Stimulated activated CD4-positive, alpha-beta T cell treated with anti-CD3 and anti-CD28 coated beads, Interleukin-4, amount 100 ng/mL, for 48 hours (primary cell): ENCODE measurements around the gene CNEP1R1.

Source experiments
- DNase-seq, 2 donors: peaks; one replicate each; pipeline ENCODE4 v3.0.0-alpha.2; 2020; ENCODE audit warnings: low read depth in 2 of 2

The CNEP1R1 gene

GRCh38 chr16:50065241-50065623 lies 40.2 kb downstream of the CNEP1R1 start:
- no peak for DNase-seq

- peak; percentile 91 to 92 for DNase-seq
These were observed 40.8 kb downstream of the CNEP1R1 start, which contains the start of gene HEATR3 for GRCh38 chr16:50065624-50066481. TSS of gene HEATR3 (plus strand) at chr16:50065970. CDS start at chr16:50066132, 162 bp downstream.

- no peak for DNase-seq
These were observed 41.7 kb downstream of the CNEP1R1 start for GRCh38 chr16:50066482-50067289.

- DNase-seq = no peak
These were observed 42.3 kb downstream of the CNEP1R1 start for GRCh38 chr16:50067290-50067853.

GRCh38 chr16:50068550-50068949 lies 43.5 kb downstream of the CNEP1R1 start:
- DNase-seq = no peak

GRCh38 chr16:50069060-50069459 lies 44.0 kb downstream of the CNEP1R1 start:
- DNase-seq = no peak

GRCh38 chr16:50071075-50071671 lies 46.1 kb downstream of the CNEP1R1 start:
- DNase-seq = no peak

- DNase-seq = no peak
These were observed 47.7 kb downstream of the CNEP1R1 start for GRCh38 chr16:50072730-50073129.

GRCh38 chr16:50079397-50080140 lies 54.5 kb downstream of the CNEP1R1 start:
- no peak for DNase-seq

GRCh38 chr16:50081428-50082018 lies 56.5 kb downstream of the CNEP1R1 start:
- DNase-seq = no peak

GRCh38 chr16:50083996-50084395 lies 59.0 kb downstream of the CNEP1R1 start:
- no peak for DNase-seq

GRCh38 chr16:50086176-50086575 lies 61.2 kb downstream of the CNEP1R1 start:
- no peak for DNase-seq
